ENCODE measurements around the gene TBL1Y. TPM values are rescaled to one million over a fixed set of nuclear protein-coding genes. Genes with fewer than 3 reads are reported as not detected.

The TBL1Y gene
- total RNA-seq, 1 donor = not detected

- DNase-seq (ENCODE audit: low read depth) = no peak
- no peak for TF ChIP-seq CTCF (IDR thresholded peaks at IDR 0.05; ENCODE audit: insufficient read depth, low read length)
- no peak within 1 kb of the TSS for H3K4me3 ChIP-seq (ENCODE audit: low read depth, low read length)
These were observed 870 bp downstream of the TBL1Y start, which contains the start of gene AMELY for GRCh38 chrY:6911253-6911881. Gene AMELY, minus strand, starts transcription at chrY:6911752. Its CDS starts 39,144 bp downstream, at chrY:6872608.

GRCh38 chrY:6913362-6913761 lies 2.9 kb downstream of the TBL1Y start:
- TF ChIP-seq CTCF (IDR thresholded peaks at IDR 0.05; ENCODE audit: insufficient read depth, low read length) = no peak
- no peak overlapping the region for H3K4me3 ChIP-seq (ENCODE audit: low read depth, low read length)

GRCh38 chrY:6921061-6921460 lies 10.6 kb downstream of the TBL1Y start:
- no peak for TF ChIP-seq CTCF (IDR thresholded peaks at IDR 0.05; ENCODE audit: insufficient read depth, low read length)
- no peak overlapping the region for H3K4me3 ChIP-seq (ENCODE audit: low read depth, low read length)
- DNase-seq (ENCODE audit: low read depth) = no peak

More at GRCh38 chrY:6913362-6913761, 2.9 kb downstream of the TBL1Y start:
- DNase-seq (ENCODE audit: low read depth) = no peak

GRCh38 chrY:6928265-6928664 lies 17.8 kb downstream of the TBL1Y start:
- TF ChIP-seq CTCF (IDR thresholded peaks at IDR 0.05; ENCODE audit: insufficient read depth, low read length) = no peak
- DNase-seq (ENCODE audit: low read depth) = no peak
- H3K4me3 ChIP-seq (ENCODE audit: low read depth, low read length) = no peak overlapping the region

- no peak for TF ChIP-seq CTCF (IDR thresholded peaks at IDR 0.05; ENCODE audit: insufficient read depth, low read length)
- no peak overlapping the region for H3K4me3 ChIP-seq (ENCODE audit: low read depth, low read length)
- DNase-seq (ENCODE audit: low read depth) = no peak
These were observed 18.7 kb downstream of the TBL1Y start for GRCh38 chrY:6929237-6929636.

GRCh38 chrY:6931779-6932396 lies 21.4 kb downstream of the TBL1Y start:
- no peak overlapping the region for H3K4me3 ChIP-seq (ENCODE audit: low read depth, low read length)
- no peak for TF ChIP-seq CTCF (IDR thresholded peaks at IDR 0.05; ENCODE audit: insufficient read depth, low read length)
- no peak for DNase-seq (ENCODE audit: low read depth)
